ENCODE measurements around the gene GNS. TPM values are rescaled to one million over a fixed set of nuclear protein-coding genes. Genes with fewer than 3 reads are reported as not detected.

GNS gene
- total RNA-seq, 1 donor from 2014 or later, result 76.7 TPM

GRCh38 chr12:64742416-64742815 lies 16.8 kb downstream of the GNS start:
- Mint-ChIP-seq H3K27ac (no peak overlapping the region), H3K9me3 (no peaks in the 10 kb centered on the region), H3K36me3 (peaks cover 46% of the 10 kb centered on the region), H3K4me1 (ENCODE audit: unreplicated experiment) (peaks cover 6% of the 10 kb centered on the region), H3K4me3 (no peak overlapping the region), H3K27me3 (no peaks in the 10 kb centered on the region)
- TF ChIP-seq CTCF (conservative IDR thresholded peaks at IDR 0.05), result no peak
- DNase-seq (ENCODE audit: extremely low spot score, unreplicated experiment), result no peak

- H3K27ac Mint-ChIP-seq, result no peak overlapping the region
- peaks cover 6% of the 10 kb centered on the region for H3K4me1 Mint-ChIP-seq (ENCODE audit: unreplicated experiment)
- TF ChIP-seq CTCF (conservative IDR thresholded peaks at IDR 0.05), result no peak
- peaks cover 53% of the 10 kb centered on the region for H3K36me3 Mint-ChIP-seq
- no peak for DNase-seq (ENCODE audit: extremely low spot score, unreplicated experiment)
- no peak overlapping the region for H3K4me3 Mint-ChIP-seq
- no peaks in the 10 kb centered on the region for H3K27me3 Mint-ChIP-seq
- H3K9me3 Mint-ChIP-seq, result no peaks in the 10 kb centered on the region
These were observed 18.6 kb downstream of the GNS start for GRCh38 chr12:64740646-64741045.

- Mint-ChIP-seq H3K4me1 (ENCODE audit: unreplicated experiment) (peaks cover 5% of the 10 kb centered on the region), H3K27me3 (no peaks in the 10 kb centered on the region), H3K9me3 (no peaks in the 10 kb centered on the region), H3K36me3 (peaks cover 53% of the 10 kb centered on the region), H3K4me3 (no peak overlapping the region), H3K27ac (no peak overlapping the region)
- no peak for DNase-seq (ENCODE audit: extremely low spot score, unreplicated experiment)
- TF ChIP-seq CTCF (conservative IDR thresholded peaks at IDR 0.05), result no peak
These were observed 19.4 kb downstream of the GNS start for GRCh38 chr12:64739778-64740177.

GRCh38 chr12:64737539-64737938 lies 21.7 kb downstream of the GNS start:
- no peak for DNase-seq (ENCODE audit: extremely low spot score, unreplicated experiment)
- H3K9me3 Mint-ChIP-seq, result no peaks in the 10 kb centered on the region
- H3K27me3 Mint-ChIP-seq, result no peaks in the 10 kb centered on the region
- no peaks in the 10 kb centered on the region for H3K4me1 Mint-ChIP-seq (ENCODE audit: unreplicated experiment)
- H3K4me3 Mint-ChIP-seq, result no peak overlapping the region
- no peak for TF ChIP-seq CTCF (conservative IDR thresholded peaks at IDR 0.05)
- no peak overlapping the region for H3K27ac Mint-ChIP-seq
- peaks cover 50% of the 10 kb centered on the region for H3K36me3 Mint-ChIP-seq

- Mint-ChIP-seq H3K4me3 (no peak overlapping the region), H3K9me3 (no peaks in the 10 kb centered on the region), H3K27ac (no peak overlapping the region), H3K4me1 (ENCODE audit: unreplicated experiment) (no peaks in the 10 kb centered on the region), H3K27me3 (no peaks in the 10 kb centered on the region), H3K36me3 (peaks cover 50% of the 10 kb centered on the region)
- TF ChIP-seq CTCF (conservative IDR thresholded peaks at IDR 0.05), result no peak
- DNase-seq (ENCODE audit: extremely low spot score, unreplicated experiment), result no peak
These were observed 22.4 kb downstream of the GNS start for GRCh38 chr12:64736771-64737170.

GRCh38 chr12:64735442-64735841 lies 23.8 kb downstream of the GNS start:
- no peak for TF ChIP-seq CTCF (conservative IDR thresholded peaks at IDR 0.05)
- Mint-ChIP-seq H3K27ac (no peak overlapping the region), H3K9me3 (no peaks in the 10 kb centered on the region), H3K4me3 (no peak overlapping the region), H3K27me3 (no peaks in the 10 kb centered on the region), H3K36me3 (peaks cover 49% of the 10 kb centered on the region), H3K4me1 (ENCODE audit: unreplicated experiment) (peaks cover 4% of the 10 kb centered on the region)
- no peak for DNase-seq (ENCODE audit: extremely low spot score, unreplicated experiment)

Data from type B pancreatic cell (in vitro differentiated cells).